ENCODE data around the gene TAF11L12.
"Not testable (repeated sequence)": the region's sequence is repeated elsewhere in the genome, so short reads cannot be mapped to it uniquely, and the experiment has no call there.

TAF11L12 gene

DNA sequence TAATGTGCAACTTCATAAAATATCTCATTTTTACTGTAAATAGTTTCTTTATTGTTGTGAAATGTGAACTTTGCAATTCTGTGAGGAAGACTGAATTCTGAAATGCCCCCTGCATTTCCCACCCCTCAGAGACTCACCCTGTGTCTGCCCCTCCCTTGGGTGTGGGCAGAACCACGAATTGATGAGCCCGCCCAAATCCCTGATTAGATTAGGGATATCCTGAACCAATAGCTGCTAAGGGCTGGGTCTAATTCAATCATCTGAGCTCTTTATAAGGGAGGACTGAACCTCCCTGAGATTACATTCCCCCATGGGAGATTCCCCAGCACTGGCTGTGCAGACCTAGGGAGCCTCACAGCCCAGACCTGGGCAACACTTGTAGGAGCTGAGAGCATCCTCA lies at the start of gene TAF11L12:
Gene TAF11L12, plus strand, starts transcription at position 301 of the 400 bp plus-strand sequence.
- DNase-seq (ENCODE audit: low spot score) = not testable (repeated sequence)

DNA sequence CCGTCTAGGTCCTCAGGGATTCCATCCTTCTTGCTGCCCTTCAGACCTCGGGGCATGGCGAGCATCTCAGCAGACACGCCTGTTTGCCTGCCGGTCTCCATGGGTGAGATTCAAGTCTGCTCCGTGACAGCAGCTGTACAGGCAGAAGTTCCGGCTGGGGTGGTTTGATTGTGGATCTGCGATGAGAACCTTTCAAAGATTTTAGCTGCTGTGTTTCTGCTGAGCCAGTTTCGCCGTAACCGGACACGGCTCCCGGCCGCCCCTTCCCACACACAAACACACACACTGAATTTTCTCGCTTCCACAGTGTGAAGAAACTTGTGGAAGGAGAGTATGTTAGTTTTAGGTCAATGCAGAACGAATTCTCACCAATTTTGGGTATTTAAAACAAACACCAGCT lies 24.5 kb upstream of the TAF11L12 start, which contains the start of gene TAF11L7:
Gene TAF11L7, minus strand, starts transcription at position 101 of the 400 bp plus-strand sequence.
- not testable (repeated sequence) for DNase-seq (ENCODE audit: low spot score)

DNA sequence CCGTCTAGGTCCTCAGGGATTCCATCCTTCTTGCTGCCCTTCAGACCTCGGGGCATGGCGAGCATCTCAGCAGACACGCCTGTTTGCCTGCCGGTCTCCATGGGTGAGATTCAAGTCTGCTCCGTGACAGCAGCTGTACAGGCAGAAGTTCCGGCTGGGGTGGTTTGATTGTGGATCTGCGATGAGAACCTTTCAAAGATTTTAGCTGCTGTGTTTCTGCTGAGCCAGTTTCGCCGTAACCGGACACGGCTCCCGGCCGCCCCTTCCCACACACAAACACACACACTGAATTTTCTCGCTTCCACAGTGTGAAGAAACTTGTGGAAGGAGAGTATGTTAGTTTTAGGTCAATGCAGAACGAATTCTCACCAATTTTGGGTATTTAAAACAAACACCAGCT lies 19.3 kb upstream of the TAF11L12 start, which contains the start of gene TAF11L8:
Gene TAF11L8, minus strand, starts transcription at position 101 of the 400 bp plus-strand sequence.
- not testable (repeated sequence) for DNase-seq (ENCODE audit: low spot score)

DNA sequence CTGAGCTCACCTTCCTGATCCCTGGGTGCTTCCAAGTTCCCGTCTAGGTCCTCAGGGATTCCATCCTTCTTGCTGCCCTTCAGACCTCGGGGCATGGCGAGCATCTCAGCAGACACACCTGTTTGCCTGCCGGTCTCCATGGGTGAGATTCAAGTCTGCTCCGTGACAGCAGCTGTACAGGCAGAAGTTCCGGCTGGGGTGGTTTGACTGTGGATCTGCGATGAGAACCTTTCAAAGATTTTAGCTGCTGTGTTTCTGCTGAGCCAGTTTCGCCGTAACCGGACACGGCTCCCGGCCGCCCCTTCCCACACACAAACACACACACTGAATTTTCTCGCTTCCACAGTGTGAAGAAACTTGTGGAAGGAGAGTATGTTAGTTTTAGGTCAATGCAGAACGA lies 15.9 kb upstream of the TAF11L12 start, which contains the start of gene TAF11L9:
Gene TAF11L9, minus strand, starts transcription at position 140 of the 400 bp plus-strand sequence.
- not testable (repeated sequence) for DNase-seq (ENCODE audit: low spot score)

DNA sequence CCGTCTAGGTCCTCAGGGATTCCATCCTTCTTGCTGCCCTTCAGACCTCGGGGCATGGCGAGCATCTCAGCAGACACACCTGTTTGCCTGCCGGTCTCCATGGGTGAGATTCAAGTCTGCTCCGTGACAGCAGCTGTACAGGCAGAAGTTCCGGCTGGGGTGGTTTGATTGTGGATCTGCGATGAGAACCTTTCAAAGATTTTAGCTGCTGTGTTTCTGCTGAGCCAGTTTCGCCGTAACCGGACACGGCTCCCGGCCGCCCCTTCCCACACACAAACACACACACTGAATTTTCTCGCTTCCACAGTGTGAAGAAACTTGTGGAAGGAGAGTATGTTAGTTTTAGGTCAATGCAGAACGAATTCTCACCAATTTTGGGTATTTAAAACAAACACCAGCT lies 12.5 kb upstream of the TAF11L12 start, which contains the start of gene TAF11L10:
Gene TAF11L10, minus strand, starts transcription at position 101 of the 400 bp plus-strand sequence.
- DNase-seq (ENCODE audit: low spot score) = not testable (repeated sequence)

DNA sequence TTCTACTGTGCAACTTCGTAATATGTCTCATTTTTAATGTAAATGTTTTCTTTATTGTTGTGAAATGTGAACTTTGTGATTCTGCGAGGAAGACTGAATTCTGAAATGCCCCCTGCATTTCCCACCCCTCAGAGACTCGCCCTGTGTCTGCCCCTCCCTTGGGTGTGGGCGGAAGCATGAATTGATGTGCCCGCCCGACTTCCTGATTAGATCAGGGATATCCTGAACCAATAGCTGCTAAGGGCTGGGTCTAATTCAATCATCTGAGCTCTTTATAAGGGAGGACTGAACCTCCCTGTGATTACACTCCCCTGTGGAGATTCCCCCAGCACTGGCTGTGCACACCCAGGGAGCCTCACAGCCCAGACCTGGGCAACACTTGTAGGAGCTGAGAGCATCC lies 6.3 kb upstream of the TAF11L12 start, which contains the start of gene TAF11L11:
Gene TAF11L11, plus strand, starts transcription at position 304 of the 400 bp plus-strand sequence.
- not testable (repeated sequence) for DNase-seq (ENCODE audit: low spot score)

DNA sequence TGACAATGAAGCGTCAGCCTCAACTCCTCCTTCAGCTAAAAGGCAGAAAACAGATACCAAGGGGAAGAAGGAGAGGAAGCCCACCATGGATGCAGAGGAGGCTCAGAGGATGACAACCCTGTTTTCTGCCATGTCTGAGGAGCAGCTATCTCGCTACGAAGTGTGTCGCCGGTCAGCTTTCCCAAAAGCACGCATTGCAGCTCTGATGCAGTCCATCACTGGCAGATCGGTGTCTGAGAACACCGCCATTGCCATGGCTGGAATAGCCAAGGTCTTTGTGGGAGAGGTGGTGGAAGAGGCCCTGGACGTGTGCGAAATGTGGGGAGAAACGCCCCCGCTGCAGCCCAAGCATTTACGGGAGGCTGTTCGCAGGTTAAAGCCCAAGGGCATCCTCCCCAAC lies 5.2 kb upstream of the TAF11L12 start:
- no peak for DNase-seq (ENCODE audit: low spot score)

DNA sequence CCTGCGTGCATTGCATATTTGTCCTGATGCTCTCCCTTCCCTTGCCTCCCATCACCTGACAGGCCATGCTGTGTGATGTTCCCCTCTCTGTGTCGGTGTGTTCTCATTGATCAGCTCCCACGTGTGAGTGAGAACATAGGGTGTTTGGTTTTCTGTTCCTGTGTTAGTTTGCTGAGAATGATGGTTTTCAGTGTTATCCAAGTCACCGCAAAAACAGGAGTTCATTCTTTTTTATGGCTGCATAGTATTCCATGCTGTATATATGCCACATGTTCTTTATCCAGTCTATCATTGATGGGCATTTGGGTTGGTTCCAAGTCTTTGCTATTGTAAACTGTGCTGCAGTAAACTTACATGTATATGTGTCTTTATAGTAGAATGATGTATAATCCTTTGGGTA lies 2.7 kb upstream of the TAF11L12 start:
- not testable (repeated sequence) for DNase-seq (ENCODE audit: low spot score)

DNA sequence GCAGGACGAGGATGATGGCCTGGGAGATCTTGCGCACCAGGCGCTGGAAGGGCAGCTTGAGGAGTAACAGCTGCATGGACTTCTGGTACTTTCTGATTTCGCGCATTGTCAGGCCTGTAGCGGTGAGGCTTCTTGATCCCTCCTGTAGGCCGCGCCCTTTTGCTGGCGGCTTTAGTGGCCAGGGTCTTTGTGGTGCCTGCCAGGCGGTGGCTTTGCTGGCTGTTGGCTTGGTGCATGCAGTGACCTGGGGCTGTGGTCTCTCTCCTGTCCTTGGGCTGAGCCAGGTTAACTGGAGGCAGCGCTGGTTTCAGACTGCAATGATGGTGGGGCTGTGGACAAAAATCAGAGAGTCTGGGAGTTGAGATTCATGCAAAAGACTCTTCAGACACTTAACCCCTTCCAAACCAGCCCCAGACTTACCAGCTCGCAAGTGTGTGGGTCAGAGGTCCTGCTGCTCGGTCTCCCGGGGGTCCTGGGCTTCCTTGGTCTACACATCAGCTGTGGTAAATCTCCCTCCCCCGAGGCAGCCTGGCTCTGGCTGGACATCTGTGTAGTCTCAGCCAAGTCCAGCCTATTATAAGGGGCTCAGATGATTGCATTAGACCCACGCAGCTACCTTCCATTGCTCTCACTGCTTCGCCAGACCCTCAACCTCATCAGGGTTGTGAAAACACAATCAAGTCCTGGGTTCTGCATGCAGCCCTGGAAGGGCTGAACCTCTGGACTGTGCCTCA lies 4.8 kb downstream of the TAF11L12 start:
- no peak for DNase-seq (ENCODE audit: low spot score)

DNA sequence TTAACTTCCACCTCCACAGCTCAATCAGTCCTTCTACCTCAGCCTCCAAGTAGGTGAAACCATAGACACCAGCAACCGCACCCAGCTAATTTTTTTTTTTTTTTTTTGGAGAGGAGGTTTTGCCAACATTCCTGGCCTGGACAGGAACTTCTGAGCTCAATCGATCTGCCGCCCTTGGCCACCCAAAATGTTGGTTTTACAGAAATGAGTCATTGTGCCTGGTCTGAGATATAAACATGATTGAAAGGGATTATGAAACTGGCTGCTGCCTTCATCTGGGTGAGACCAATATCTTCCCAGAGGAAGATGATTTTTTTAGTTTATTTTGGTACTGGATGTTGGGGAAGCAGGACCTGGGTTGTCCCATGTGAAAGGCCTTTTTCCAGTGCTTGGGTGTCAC lies 9.2 kb downstream of the TAF11L12 start:
- no peak for DNase-seq (ENCODE audit: low spot score)

DNA sequence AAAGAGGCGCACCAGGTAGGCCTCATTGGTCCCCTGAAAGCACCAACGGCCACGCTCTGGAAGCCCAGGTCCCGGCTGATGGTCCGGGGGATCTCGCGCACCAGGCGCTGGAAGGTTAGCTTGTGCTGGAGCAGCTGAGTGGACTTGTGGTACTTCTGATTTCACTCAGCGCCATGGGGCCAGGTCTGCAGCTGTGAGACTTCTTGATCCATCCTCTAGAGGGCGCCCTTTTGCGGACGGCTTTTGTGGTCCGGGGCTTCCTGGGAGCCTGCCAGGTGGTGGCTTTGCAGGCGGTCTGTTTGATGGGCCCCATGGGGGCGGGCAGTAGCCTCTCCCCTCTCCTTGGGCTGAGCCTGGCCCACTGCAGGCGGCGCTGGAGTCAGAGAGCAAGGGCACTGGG lies 10.4 kb downstream of the TAF11L12 start:
- no peak for DNase-seq (ENCODE audit: low spot score)

DNA sequence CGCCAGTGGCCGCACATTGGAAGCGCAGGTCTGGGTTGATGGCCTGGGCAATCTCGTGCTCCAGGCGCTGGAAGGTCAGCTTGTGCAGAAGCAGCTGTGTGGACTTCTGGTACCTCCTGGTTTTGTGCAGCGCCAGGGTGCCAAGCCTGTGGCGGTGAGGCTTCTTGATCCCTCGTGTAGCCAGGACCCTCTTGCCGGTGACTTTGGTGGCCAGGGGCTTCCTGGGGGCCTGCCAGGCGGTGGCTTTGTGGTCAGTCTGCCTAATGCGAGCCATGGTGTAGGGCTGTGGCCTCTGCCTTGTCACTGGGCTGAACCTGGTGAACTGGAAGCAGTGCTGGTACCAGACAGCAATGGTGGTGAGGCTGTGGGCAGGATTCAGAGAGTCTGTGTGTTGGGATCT lies 15.5 kb downstream of the TAF11L12 start:
- DNase-seq (ENCODE audit: low spot score) = no peak

DNA sequence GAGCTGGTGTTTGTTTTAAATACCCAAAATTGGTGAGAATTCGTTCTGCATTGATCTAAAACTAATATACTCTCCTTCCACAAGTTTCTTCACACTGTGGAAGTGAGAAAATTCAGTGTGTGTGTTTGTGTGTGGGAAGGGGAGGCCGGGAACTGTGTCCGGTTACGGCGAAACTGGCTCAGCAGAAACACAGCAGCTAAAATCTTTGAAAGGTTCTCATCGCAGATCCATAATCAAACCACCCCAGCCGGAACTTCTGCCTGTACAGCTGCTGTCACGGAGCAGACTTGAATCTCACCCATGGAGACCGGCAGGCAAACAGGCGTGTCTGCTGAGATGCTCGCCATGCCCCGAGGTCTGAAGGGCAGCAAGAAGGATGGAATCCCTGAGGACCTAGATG lies 21.6 kb downstream of the TAF11L12 start, which contains the start of gene TAF11L13:
Gene TAF11L13, plus strand, starts transcription at position 301 of the 400 bp plus-strand sequence.
- not testable (repeated sequence) for DNase-seq (ENCODE audit: low spot score)

DNA sequence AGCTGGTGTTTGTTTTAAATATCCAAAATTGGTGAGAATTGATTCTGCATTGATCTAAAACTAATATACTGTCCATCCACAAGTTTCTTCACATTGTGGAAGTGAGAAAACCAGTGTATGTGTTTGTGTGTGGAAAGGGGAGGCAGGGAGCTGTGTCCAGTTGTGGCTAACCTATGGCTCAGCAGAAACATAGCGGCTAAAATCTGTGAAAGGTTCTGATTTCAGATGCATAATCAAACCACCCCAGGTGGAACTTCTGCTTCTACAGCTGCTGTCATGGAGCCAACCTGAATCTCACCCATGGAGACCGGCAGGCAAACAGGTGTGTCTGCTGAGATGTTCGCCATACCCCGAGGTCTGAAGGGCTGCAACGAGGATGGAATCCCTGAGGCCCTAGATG lies 24.0 kb downstream of the TAF11L12 start, which contains the start of gene TAF11L14:
Gene TAF11L14, plus strand, starts transcription at position 301 of the 400 bp plus-strand sequence.
- DNase-seq (ENCODE audit: low spot score) = no peak

DNA sequence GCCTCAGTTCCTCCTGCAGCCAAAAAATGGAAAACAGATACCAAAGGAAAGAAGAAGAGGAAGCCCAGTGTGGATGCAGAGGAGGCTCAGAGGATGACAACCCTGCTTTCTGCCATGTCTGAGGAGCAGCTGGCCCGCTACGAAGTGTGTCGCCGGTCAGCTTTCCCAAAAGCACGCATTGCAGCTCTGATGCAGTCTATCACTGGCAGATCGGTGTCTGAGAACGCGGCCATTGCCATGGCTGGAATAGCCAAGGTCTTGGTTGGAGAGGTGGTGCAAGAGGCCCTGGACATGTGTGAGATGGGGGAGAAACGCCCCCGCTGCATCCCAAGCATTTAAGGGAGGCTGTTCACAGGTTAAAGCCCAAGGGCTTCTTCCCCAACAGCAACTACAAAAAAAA lies 39.0 kb downstream of the TAF11L12 start:
- DNase-seq (ENCODE audit: low spot score) = not testable (repeated sequence)

DNA sequence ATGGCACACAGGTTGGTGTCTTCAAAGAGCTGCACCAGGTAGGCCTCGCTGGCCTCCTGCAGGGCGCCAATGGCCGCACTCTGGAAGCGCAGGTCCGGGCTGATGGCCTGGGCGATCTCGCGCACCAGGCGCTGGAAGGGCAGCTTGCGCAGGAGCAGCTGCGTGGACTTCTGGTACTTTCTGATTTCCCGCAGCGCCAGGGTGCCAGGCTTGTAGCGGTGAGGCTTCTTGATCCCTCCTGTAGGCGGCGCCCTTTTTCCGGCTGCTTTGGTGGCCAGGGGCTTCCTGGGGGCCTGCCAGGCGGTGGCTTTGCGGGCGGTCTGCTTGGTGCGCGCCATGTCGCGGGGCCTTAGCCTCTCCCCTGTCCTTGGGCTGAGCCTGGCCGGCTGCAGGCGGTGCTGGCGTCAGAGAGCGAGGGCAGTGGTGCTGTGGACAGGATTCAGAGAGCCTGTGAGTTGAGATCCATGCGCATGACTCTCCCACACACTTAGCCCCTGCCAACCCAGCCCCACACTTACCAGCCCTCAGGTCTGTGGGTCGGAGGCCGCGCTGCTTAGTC lies 45.1 kb downstream of the TAF11L12 start:
- not testable (repeated sequence) for DNase-seq (ENCODE audit: low spot score)

DNA sequence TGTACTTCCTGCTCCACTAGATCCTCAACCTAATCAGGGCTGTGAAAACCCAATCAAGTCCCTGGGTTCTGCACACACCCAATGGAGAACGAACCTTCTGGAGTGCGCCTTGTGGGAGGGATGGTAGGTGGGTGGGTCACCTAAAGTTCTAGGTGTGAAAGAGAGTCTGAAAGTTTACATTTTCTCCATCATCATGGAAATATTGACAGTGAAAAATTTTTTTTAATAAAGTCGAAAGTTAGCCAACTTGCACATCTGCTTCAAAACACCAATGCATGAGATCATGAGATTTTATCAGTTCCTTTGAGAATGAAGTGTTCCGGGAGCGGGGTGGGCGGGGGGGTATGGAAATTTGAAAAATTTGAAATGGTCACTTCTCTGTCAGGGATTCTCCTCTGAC lies 45.7 kb downstream of the TAF11L12 start:
- DNase-seq (ENCODE audit: low spot score) = no peak
